ENCODE measurements around the gene PF4V1. TPM values are rescaled to one million over a fixed set of nuclear protein-coding genes. Genes with fewer than 3 reads are reported as not detected.

The PF4V1 gene, protein sequence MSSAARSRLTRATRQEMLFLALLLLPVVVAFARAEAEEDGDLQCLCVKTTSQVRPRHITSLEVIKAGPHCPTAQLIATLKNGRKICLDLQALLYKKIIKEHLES
- total RNA-seq, result 0.14 TPM
- polyA plus RNA-seq, result 0.57 TPM
- long read RNA-seq, donor 1, result 0 reads
- long read RNA-seq, donor 2, result 0 reads
- long read RNA-seq, donor 3, result 0 reads
- long read RNA-seq, donor 4, result 0 reads
- long read RNA-seq, donor 5, result 0 reads
- long read RNA-seq, donor 6, result 0 reads
- long read RNA-seq, donor 7, result 0 reads
- long read RNA-seq, donor 8, result 0 reads
- long read RNA-seq, donor 9, result 0 reads
- long read RNA-seq, donor 10, result 0 reads

DNA sequence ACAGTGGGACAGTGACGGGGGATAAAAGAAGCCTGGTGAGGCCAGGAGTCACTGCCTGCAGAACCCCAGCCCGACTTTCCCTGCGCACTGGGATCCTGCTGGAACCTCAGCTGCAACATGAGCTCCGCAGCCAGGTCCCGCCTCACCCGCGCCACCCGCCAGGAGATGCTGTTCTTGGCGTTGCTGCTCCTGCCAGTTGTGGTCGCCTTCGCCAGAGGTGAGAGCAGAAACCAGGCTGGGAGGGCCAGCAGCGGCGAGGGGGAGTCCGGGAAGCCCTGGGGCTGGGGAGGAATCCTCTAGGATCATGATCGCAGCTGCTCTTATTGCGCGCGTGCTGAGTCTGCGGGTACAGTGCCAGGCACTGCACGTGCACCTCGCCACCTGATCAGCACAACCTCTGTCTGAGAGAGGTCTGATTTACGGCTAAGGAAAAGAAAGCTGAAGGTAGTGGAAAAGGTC, at the start of gene PF4V1:
TSS of gene PF4V1 (plus strand) at position 51 of the 459 bp plus-strand sequence. CDS start at position 118, 67 bp downstream.
- Histone ChIP-seq H3K4me3 (ENCODE audit: low read length in 2 of 2) (peak within 1 kb of the TSS in 1 of 2 donors; percentile 14), H3K27me3 (ENCODE audit: control insufficient read depth in 2 of 2, insufficient read depth in 1 of 2, low read length in 1 of 2) (peaks cover 0 to 10% of the 10 kb centered on the region in 2 donors), H3K4me1 (ENCODE audit: control insufficient read depth in 2 of 2, insufficient read depth in 2 of 2, low read length in 2 of 2) (peaks cover 2 to 10% of the 10 kb centered on the region in 2 donors), H3K36me3 (ENCODE audit: control insufficient read depth in 2 of 2, insufficient read depth in 2 of 2, low read length in 1 of 2) (no peaks in the 10 kb centered on the region), H3K9me3 (ENCODE audit: control insufficient read depth in 2 of 2, insufficient read depth in 1 of 2, low read length in 1 of 2) (no peaks in the 10 kb centered on the region), H3K27ac (ENCODE audit: low read depth in 1 of 2, low read length in 1 of 2) (no peak within 1 kb of the TSS)
- DNase-seq (ENCODE audit: low read depth in 6 of 9, low spot score in 9 of 9), result peak in 1 of 9 donors; percentile 22
- 40% methylated on average over 22 of the region's 22 CpGs for WGBS

DNA sequence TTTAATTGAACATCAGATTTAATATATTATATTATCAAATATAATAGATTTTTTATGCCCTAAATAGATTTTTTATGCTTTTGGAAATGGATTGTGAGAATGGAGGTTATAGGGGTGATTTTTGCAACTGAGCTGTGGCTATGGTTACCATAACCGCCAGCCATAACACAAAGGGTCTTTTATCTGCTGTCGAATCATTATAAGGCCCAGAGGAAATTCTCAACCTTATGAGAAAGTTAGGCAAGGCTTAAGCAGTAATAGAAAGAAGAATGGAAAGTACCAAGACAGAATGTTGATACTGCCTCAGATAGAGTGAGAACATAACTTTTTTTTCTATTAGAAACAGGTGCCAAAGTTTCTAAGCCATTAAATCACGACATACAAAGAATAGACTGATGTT, 42.9 kb upstream of the PF4V1 start:
- no peak for DNase-seq (ENCODE audit: low read depth in 6 of 9, low spot score in 9 of 9)
- WGBS, result 77% methylated on average over 3 of the region's 3 CpGs

DNA sequence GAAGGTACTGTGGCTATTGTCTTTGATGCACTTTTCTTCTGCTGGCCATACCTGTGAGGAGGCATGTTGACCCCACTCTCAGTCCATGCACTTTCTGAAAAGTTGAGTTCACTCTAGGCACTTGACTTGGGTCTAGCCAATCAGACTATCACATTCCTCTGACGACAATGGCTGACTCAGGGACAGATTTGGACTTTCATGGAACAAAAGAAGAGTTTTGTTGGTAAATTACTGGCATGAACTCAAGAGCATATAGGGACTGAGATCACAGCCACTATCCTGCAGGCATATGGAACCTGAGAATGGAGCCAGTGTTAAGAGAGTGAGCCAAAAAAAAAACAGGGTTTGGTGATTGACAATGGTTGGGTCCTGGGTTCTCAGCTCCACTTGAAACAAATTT, 41.3 kb upstream of the PF4V1 start:
- 95% methylated on average over 1 of the region's 1 CpG for WGBS
- Histone ChIP-seq H3K4me1 (ENCODE audit: control insufficient read depth in 2 of 2, insufficient read depth in 2 of 2, low read length in 2 of 2) (peaks cover 9 to 11% of the 10 kb centered on the region in 2 donors), H3K4me3 (ENCODE audit: low read length in 2 of 2) (no peak overlapping the region), H3K36me3 (ENCODE audit: control insufficient read depth in 2 of 2, insufficient read depth in 2 of 2, low read length in 1 of 2) (no peaks in the 10 kb centered on the region), H3K27me3 (ENCODE audit: control insufficient read depth in 2 of 2, insufficient read depth in 1 of 2, low read length in 1 of 2) (no peaks in the 10 kb centered on the region), H3K9me3 (ENCODE audit: control insufficient read depth in 2 of 2, insufficient read depth in 1 of 2, low read length in 1 of 2) (no peaks in the 10 kb centered on the region), H3K27ac (ENCODE audit: low read depth in 1 of 2, low read length in 1 of 2) (no peak overlapping the region)
- no peak for DNase-seq (ENCODE audit: low read depth in 6 of 9, low spot score in 9 of 9)

More for the DNA sequence above, 42.9 kb upstream of the PF4V1 start:
- Histone ChIP-seq H3K4me1 (ENCODE audit: control insufficient read depth in 2 of 2, insufficient read depth in 2 of 2, low read length in 2 of 2) (peaks cover 4 to 5% of the 10 kb centered on the region in 2 donors), H3K27me3 (ENCODE audit: control insufficient read depth in 2 of 2, insufficient read depth in 1 of 2, low read length in 1 of 2) (no peaks in the 10 kb centered on the region), H3K27ac (ENCODE audit: low read depth in 1 of 2, low read length in 1 of 2) (no peak overlapping the region), H3K9me3 (ENCODE audit: control insufficient read depth in 2 of 2, insufficient read depth in 1 of 2, low read length in 1 of 2) (no peaks in the 10 kb centered on the region), H3K4me3 (ENCODE audit: low read length in 2 of 2) (no peak overlapping the region), H3K36me3 (ENCODE audit: control insufficient read depth in 2 of 2, insufficient read depth in 2 of 2, low read length in 1 of 2) (no peaks in the 10 kb centered on the region)

DNA sequence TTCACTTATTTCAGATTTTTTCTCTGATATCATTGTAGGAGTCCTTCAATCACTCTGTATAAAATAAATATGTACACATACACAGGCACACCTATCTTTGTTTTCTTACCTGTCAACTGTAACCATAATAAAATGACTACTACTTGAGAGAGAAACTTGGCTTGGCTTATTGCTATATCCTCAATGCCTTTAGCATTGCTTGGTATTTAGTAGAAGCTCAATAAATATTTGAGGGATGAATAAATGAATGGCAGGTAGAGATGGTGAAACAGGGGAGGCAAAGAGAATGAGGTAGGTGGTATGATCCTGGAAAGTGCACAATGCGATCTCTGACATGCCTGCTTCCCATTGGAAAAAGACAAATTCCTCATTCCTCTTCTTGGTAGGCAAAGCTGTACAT, 38.4 kb upstream of the PF4V1 start:
- peaks cover 9 to 11% of the 10 kb centered on the region in 2 donors for H3K4me1 ChIP-seq (ENCODE audit: control insufficient read depth in 2 of 2, insufficient read depth in 2 of 2, low read length in 2 of 2)
- 97% methylated on average over 1 of the region's 1 CpG for WGBS
- DNase-seq (ENCODE audit: low read depth in 6 of 9, low spot score in 9 of 9), result no peak
- no peaks in the 10 kb centered on the region for H3K27me3 ChIP-seq (ENCODE audit: control insufficient read depth in 2 of 2, insufficient read depth in 1 of 2, low read length in 1 of 2)
- peak overlapping the region; percentile 1 to 79 for H3K27ac ChIP-seq (ENCODE audit: low read depth in 1 of 2, low read length in 1 of 2)
- no peak overlapping the region for H3K4me3 ChIP-seq (ENCODE audit: low read length in 2 of 2)
- H3K9me3 ChIP-seq (ENCODE audit: control insufficient read depth in 2 of 2, insufficient read depth in 1 of 2, low read length in 1 of 2), result no peaks in the 10 kb centered on the region
- no peaks in the 10 kb centered on the region for H3K36me3 ChIP-seq (ENCODE audit: control insufficient read depth in 2 of 2, insufficient read depth in 2 of 2, low read length in 1 of 2)

DNA sequence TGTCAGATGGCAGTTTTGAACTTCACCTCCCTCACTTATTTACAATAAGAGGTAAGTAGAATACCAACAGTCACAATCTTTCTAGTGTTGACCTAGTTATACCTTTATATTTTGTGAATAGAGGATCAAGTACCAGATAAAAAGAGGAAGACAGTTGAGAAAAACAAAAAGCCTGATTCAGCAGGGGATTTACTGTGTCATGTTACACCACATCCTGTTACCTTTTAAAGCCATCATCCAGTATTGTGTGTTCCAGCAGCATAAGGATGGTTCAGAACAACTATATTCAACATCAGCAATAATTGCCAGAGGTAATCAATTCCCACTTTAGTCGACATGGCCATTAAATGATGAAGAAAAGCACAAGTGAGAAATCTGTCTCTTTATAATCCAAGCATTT, 38.0 kb upstream of the PF4V1 start:
- peaks cover 9 to 11% of the 10 kb centered on the region in 2 donors for H3K4me1 ChIP-seq (ENCODE audit: control insufficient read depth in 2 of 2, insufficient read depth in 2 of 2, low read length in 2 of 2)
- no peak overlapping the region for H3K4me3 ChIP-seq (ENCODE audit: low read length in 2 of 2)
- DNase-seq (ENCODE audit: low read depth in 6 of 9, low spot score in 9 of 9), result peak; percentile 34 to 88 (median 68)
- H3K9me3 ChIP-seq (ENCODE audit: control insufficient read depth in 2 of 2, insufficient read depth in 1 of 2, low read length in 1 of 2), result no peaks in the 10 kb centered on the region
- peak overlapping the region in 1 of 2 donors; percentile 79 for H3K27ac ChIP-seq (ENCODE audit: low read depth in 1 of 2, low read length in 1 of 2)
- H3K27me3 ChIP-seq (ENCODE audit: control insufficient read depth in 2 of 2, insufficient read depth in 1 of 2, low read length in 1 of 2), result no peaks in the 10 kb centered on the region
- H3K36me3 ChIP-seq (ENCODE audit: control insufficient read depth in 2 of 2, insufficient read depth in 2 of 2, low read length in 1 of 2), result no peaks in the 10 kb centered on the region
- WGBS, result 61% methylated on average over 1 of the region's 1 CpG

DNA sequence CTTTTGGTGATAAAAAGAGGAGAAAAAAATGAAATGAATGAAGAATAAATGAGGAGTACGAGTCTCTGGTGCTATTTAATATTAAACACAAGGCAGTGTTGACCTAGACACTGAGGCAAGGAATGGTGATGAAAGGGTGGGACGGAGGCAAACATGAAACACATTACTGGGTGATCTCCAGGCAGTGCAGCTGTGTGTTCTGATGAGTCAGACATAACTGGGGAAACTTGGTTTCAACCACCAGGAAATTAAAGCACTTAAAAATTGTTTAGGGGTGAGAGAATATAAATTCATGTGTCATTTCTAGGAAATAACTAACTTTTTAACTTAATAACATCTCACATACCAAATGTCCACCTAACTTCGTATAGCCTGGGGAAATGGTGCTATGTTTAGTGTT, 36.3 kb upstream of the PF4V1 start:
- Histone ChIP-seq H3K9me3 (ENCODE audit: control insufficient read depth in 2 of 2, insufficient read depth in 1 of 2, low read length in 1 of 2) (no peaks in the 10 kb centered on the region), H3K4me3 (ENCODE audit: low read length in 2 of 2) (no peak overlapping the region), H3K4me1 (ENCODE audit: control insufficient read depth in 2 of 2, insufficient read depth in 2 of 2, low read length in 2 of 2) (peaks cover 9 to 11% of the 10 kb centered on the region in 2 donors), H3K27ac (ENCODE audit: low read depth in 1 of 2, low read length in 1 of 2) (no peak overlapping the region), H3K27me3 (ENCODE audit: control insufficient read depth in 2 of 2, insufficient read depth in 1 of 2, low read length in 1 of 2) (no peaks in the 10 kb centered on the region), H3K36me3 (ENCODE audit: control insufficient read depth in 2 of 2, insufficient read depth in 2 of 2, low read length in 1 of 2) (no peaks in the 10 kb centered on the region)
- WGBS, result 66% methylated on average over 3 of the region's 3 CpGs
- DNase-seq (ENCODE audit: low read depth in 6 of 9, low spot score in 9 of 9), result no peak

DNA sequence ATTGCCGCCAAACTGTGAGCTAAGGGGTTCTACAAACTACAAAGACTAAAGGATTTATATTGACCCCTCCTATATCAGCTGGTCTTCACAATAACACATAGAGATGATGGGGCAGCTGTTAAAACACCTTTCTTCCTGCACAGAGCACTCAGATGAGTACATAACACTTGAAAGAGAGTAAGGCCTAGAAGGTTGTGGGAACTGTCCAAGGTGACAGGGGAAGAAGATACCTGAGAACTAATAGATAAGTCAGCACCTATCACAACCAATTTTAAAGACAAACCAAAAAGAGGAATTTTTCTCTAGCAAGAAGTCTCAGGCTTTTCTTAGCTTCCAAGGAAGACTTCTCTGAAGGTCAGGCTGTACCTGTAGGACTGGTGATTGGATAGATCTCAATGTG, 35.8 kb upstream of the PF4V1 start:
- WGBS, result 96% methylated on average over 1 of the region's 1 CpG
- Histone ChIP-seq H3K27ac (ENCODE audit: low read depth in 1 of 2, low read length in 1 of 2) (no peak overlapping the region), H3K4me3 (ENCODE audit: low read length in 2 of 2) (no peak overlapping the region), H3K36me3 (ENCODE audit: control insufficient read depth in 2 of 2, insufficient read depth in 2 of 2, low read length in 1 of 2) (no peaks in the 10 kb centered on the region), H3K9me3 (ENCODE audit: control insufficient read depth in 2 of 2, insufficient read depth in 1 of 2, low read length in 1 of 2) (no peaks in the 10 kb centered on the region), H3K27me3 (ENCODE audit: control insufficient read depth in 2 of 2, insufficient read depth in 1 of 2, low read length in 1 of 2) (no peaks in the 10 kb centered on the region), H3K4me1 (ENCODE audit: control insufficient read depth in 2 of 2, insufficient read depth in 2 of 2, low read length in 2 of 2) (peaks cover 9 to 11% of the 10 kb centered on the region in 2 donors)
- no peak for DNase-seq (ENCODE audit: low read depth in 6 of 9, low spot score in 9 of 9)

DNA sequence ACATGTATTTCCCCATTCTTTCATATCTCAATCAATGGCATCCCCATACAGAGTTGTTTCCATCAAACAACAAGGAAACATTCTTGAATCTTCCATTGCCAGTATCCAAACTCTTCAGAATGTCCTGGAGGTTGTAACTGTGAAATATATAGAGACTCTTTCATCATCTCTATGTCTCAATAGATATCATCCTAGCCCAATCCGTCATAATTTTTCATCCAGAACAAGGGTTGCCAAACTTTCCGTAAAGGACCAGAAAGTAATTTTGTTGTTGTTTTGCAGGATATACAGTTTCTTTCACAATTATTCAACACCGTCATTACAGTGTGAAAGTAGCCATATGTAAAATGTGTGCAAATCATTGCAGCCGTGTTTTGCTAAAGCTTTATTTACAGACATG, 31.8 kb upstream of the PF4V1 start:
- Histone ChIP-seq H3K9me3 (ENCODE audit: control insufficient read depth in 2 of 2, insufficient read depth in 1 of 2, low read length in 1 of 2) (no peaks in the 10 kb centered on the region), H3K27ac (ENCODE audit: low read depth in 1 of 2, low read length in 1 of 2) (no peak overlapping the region), H3K27me3 (ENCODE audit: control insufficient read depth in 2 of 2, insufficient read depth in 1 of 2, low read length in 1 of 2) (no peaks in the 10 kb centered on the region), H3K4me3 (ENCODE audit: low read length in 2 of 2) (no peak overlapping the region), H3K4me1 (ENCODE audit: control insufficient read depth in 2 of 2, insufficient read depth in 2 of 2, low read length in 2 of 2) (peaks cover 4 to 5% of the 10 kb centered on the region in 2 donors), H3K36me3 (ENCODE audit: control insufficient read depth in 2 of 2, insufficient read depth in 2 of 2, low read length in 1 of 2) (no peaks in the 10 kb centered on the region)
- no peak for DNase-seq (ENCODE audit: low read depth in 6 of 9, low spot score in 9 of 9)
- WGBS, result 98% methylated on average over 4 of the region's 4 CpGs

DNA sequence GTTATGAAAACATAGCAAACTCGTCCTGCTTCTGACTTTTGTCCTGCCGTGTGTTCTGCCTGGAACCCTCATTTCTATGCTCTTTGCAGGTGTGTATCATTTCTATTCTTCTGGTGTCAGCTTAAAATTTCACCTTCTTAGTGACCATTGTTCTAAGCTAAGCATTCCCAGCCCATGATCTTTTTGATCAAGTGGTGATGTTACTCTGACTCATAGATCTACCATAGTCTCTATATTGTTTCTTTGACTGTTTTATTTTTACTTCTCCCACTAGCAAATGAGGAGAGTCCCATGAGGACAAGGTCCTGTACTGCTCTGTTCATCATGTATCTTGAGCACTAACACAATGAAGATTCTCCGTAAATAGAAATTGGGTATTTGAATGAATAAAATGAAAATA, 30.7 kb upstream of the PF4V1 start:
- Histone ChIP-seq H3K27ac (ENCODE audit: low read depth in 1 of 2, low read length in 1 of 2) (no peak overlapping the region), H3K4me1 (ENCODE audit: control insufficient read depth in 2 of 2, insufficient read depth in 2 of 2, low read length in 2 of 2) (no peaks in the 10 kb centered on the region), H3K4me3 (ENCODE audit: low read length in 2 of 2) (no peak overlapping the region), H3K36me3 (ENCODE audit: control insufficient read depth in 2 of 2, insufficient read depth in 2 of 2, low read length in 1 of 2) (no peaks in the 10 kb centered on the region), H3K27me3 (ENCODE audit: control insufficient read depth in 2 of 2, insufficient read depth in 1 of 2, low read length in 1 of 2) (no peaks in the 10 kb centered on the region), H3K9me3 (ENCODE audit: control insufficient read depth in 2 of 2, insufficient read depth in 1 of 2, low read length in 1 of 2) (no peaks in the 10 kb centered on the region)
- 97% methylated on average over 3 of the region's 3 CpGs for WGBS
- no peak for DNase-seq (ENCODE audit: low read depth in 6 of 9, low spot score in 9 of 9)
